NT2/D1 (cell line): ENCODE results near the gene GPS1.

Source experiments
- SUZ12 ChIP-seq: IDR thresholded peaks from 2 replicates; pipeline ENCODE4 v1.6.1; 2011; ENCODE audit not compliant: insufficient read length, insufficient read depth; ENCODE audit errors: extremely low read depth
- YY1 ChIP-seq: IDR thresholded peaks from 2 replicates; pipeline ENCODE4 v1.6.1; 2011; ENCODE audit not compliant: insufficient read length, insufficient read depth
- ZNF274 ChIP-seq: IDR thresholded peaks from 2 replicates; pipeline ENCODE4 v1.6.1; 2011; ENCODE audit warnings: mild to moderate bottlenecking, low read depth, low read length

DNA sequence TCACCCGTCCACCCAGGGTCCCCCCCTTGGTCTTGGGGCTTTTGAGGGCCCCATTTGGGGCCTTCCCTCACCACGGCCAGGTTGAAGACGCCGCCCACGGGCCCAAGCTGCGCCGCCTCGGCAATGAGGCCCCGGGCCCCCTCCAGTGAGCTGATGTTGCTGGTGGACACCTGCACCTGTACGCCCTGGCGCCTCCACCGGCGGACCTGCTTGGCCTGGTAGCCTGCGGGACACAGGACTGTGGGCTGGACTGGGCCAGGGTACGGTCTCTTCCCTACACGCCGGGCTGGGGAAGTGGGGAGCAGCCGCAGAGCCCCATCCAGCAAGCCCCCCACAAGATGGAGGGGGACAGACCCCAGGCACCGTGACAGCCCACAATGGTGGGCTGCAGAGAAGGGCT is 30.8 kb downstream of the GPS1 start:
- TF ChIP-seq ZNF274 (no peak), YY1 (no peak), SUZ12 (no peak)
